ENCODE results near the gene SLC2A4RG.

The SLC2A4RG gene

DNA sequence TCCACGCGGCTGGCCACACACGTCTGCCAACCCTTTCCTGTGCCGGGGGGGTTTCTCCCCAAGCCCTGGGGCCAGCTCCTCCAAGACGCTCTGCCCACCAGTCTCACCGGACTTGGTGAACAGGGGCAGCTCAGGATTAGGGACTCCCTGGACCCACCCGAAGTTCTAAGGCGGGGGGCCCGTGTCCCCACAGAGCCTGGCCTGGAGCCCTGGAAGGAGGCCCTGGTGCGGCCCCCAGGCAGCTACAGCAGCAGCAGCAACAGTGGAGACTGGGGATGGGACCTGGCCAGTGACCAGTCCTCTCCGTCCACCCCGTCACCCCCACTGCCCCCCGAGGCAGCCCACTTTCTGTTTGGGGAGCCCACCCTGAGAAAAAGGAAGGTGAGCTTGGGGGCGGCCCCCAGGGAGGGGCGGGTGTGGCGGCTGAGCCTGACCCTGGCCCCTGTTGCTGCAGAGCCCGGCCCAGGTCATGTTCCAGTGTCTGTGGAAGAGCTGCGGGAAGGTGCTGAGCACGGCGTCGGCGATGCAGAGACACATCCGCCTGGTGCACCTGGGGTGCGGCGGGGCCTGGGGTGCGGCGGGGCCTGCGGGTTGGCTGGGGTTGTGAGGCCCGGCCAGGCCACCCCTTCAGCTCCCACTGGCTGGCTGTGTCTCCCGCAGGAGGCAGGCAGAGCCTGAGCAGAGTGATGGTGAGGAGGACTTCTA is 2.3 kb downstream of the SLC2A4RG start:
- no peak for DNase-seq

DNA sequence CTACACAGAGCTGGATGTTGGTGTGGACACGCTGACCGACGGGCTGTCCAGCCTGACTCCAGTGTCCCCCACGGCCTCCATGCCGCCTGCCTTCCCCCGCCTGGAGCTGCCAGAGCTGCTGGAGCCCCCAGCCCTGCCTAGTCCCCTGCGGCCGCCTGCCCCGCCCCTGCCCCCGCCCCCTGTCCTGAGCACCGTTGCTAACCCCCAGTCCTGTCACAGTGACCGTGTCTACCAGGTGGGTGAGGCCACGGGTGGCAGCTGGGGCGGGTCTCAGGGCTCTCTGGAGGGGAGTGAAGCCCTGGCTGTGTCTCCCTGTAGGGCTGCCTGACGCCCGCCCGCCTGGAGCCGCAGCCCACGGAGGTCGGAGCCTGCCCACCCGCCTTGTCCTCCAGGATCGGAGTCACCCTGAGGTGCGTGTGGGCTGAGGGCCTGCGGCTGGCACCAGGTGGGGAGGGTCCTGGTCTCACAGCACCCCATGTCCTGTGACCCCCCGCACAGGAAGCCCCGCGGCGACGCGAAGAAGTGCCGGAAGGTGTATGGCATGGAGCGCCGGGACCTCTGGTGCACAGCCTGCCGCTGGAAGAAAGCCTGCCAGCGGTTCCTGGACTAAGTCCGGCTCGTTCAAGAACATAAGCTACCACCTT is 2.9 kb downstream of the SLC2A4RG start:
- DNase-seq: no peak

DNA sequence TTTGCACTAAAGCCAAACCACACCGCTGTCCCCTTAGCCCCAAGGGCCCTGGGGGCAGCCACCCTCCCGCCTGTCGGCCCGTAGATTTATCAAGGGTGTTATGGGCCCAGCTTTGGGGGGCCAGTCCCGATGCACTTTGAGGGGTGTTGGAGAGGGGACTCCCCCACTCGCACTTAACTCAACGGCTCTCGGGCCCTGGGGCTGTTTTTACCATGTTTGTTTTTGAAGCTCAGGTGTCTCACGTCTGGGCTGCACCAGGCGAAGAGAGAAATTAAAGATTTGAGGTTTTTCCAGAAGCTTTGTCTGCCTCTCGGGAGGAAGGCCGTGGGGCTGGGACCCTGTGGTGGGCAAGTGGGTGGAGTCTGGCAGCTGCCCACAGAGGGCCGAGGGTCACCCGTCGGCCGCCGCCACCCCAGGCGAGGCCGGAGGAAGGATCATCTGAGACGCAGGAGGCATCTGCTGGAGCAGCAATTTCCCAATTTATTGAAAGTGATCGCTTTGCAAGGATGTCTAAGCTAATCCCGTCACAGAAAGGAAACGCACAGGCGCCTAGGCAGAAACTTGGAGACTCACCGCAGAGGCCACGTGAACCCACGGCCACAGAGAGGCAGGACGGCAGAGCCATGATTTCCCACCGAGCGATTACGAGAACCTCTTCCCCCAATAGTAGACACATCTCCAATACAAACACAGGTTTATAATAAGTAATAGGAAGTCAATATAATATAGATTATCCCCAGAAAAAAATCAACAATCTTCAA is 3.8 kb downstream of the SLC2A4RG start:
- no peak for DNase-seq

DNA sequence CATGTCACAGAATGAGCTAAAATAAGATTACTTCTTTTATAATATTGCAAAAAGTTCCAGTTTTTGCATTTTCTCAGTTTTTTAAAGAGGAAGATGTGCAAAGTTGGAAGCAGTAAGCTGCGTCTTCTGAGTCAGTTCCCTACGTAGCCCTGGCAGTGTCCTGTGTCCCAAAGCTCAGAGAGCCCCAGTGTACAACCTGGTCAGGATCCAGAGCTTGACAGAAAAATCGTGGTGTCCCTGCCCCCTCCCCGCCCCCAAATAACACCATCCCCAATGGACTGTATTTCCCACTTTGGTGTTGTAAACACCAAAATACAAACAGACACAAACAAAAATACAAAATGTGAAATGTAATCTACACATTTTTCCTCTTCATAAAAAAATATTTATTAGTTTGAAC is 4.6 kb downstream of the SLC2A4RG start:
- DNase-seq: no peak

DNA sequence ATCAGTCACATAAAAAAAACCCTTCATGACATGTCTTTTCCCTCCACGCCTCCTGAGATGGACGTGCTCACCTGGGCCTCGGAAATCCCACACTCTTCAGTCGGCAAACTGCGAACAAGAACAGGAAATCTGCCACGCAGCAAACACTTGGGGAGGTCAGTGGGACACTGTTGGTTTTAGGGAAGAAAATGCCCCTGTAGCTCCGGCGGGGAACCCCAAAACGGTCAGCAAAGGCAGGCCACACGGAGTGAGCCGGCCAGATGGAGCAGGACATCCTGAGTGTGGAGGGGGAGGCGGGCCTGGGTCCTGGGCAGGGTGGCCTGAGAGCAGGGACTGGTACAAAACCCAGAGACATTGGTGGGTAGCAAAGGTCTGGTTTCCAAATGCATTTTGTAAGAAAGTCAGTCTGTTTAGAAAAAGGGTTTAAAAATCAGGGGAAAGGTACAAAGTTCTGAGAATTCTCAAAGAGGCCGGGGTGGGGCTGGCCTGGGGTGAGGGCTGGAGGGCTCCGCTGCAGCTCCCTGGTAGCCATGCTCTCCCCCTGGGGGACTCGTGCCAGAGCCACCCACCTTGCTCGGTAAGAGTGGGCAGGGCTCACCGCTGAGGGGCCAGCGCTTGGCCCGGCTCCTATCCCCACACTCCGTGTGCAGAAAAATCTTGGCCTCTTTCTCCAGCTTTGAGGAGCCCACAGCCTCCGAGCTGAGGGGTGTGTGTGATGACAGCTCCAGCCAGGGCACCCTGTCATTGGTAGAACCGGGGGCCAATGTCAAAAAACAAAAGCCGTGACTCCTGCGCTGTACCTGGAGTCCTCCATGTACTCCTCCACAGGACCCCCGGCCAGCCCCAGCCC is 5.2 kb downstream of the SLC2A4RG start:
- DNase-seq: no peak

DNA sequence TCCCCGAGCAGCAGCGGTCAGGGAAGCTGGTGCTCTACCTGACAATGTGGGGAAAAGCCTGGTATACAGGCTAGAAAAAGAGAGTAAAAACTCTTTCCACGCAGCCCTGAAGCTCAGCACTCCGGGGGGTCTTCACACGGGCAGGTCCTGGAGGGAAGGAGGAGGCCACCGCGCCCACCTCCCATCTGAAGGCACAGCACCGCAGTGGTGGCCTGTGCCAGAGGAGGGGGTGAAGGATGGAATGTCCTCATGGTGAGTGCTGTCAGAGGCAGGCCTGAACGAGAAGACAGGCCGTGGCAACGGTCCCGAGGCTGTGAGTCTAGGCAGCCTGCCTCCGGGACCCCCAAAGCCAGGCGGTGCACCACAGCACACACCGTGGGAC is 5.8 kb downstream of the SLC2A4RG start:
- no peak for DNase-seq

DNA sequence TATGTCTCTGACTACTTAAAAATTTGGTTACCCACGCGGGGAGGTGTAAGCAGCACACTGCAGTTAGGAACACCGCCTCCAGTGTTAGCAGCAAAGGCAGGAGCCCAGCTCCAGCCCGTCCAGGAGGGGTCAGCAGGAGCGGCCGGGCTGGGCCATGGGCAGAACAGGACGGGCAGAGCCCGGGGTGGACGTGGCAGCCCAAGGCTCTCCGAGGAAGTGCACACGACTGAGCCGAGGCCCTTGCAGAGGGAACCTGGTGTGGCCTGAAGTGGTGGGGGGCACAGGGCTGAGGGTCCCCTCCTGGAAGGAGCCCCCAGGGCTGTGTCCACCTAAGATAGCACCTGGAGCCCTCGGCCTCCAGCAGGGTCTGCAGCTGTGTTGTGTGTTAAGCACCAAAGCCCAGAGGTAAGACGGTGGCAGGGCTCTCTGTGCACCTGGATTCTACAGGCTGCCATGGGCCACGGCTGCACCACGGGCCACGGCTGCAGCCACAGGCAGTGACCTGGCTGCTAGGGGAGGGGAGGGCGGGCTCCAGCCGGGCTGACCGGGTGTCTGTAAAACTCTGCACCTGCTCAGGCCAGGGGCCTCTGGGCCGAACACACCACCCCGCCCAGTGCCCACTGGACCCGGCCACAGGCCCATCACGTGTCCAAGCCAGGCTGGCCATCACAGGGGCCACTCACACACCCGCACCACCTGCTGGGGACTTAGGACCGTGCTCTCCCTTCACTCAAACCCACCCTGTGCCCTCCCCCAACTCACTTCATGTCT is 6.6 kb downstream of the SLC2A4RG start:
- no peak for DNase-seq

DNA sequence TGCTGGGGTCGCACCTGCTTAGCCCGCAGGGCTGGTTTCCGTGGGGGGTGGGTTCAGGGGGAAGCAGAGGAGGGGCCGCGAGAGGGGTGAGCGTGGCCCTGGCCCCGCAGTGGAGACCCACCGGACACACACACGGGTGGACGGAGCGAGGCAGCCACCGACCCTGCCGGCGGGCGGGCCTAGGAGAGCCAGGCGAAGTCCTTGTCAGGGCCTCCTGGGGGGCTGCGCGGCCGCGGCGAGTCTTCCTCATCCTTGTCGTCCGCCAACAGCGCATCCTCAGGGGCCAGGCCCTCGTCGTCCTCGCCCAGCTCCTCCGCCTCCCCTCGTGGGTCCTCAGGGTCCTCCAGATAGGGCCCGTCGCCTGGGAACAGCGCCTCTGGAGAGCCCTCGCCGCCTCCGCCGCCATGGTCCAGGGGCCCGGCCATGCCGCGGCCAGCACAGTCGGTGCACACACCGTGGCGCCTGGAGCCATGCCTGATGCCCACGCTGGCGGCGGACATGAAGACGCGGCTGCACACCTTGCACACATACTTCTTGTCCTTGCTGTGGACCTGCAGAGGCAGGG is 7.3 kb downstream of the SLC2A4RG start:
- DNase-seq: no peak

DNA sequence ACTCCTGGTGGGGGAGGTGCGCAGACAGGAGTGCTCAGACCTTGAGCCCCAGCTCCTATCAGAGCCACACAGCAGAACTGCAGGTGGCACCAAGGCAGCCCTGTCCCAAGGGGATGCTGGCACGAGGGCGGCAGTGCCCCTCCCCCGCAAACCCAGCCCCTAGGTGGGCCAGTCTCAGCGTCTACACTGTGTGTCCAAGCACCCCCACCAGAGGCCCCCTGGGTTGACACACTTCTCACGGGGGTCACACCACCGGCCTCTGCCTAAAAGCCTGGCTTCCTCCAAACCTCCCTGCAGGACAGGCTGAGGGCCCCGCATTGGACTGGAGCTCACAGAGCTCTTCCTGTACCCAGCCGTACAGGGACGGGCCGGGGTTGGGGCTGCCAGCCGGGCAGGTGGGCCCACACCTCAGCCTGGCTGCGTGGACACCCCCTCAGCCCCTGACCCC is 8.1 kb downstream of the SLC2A4RG start:
- DNase-seq: no peak

DNA sequence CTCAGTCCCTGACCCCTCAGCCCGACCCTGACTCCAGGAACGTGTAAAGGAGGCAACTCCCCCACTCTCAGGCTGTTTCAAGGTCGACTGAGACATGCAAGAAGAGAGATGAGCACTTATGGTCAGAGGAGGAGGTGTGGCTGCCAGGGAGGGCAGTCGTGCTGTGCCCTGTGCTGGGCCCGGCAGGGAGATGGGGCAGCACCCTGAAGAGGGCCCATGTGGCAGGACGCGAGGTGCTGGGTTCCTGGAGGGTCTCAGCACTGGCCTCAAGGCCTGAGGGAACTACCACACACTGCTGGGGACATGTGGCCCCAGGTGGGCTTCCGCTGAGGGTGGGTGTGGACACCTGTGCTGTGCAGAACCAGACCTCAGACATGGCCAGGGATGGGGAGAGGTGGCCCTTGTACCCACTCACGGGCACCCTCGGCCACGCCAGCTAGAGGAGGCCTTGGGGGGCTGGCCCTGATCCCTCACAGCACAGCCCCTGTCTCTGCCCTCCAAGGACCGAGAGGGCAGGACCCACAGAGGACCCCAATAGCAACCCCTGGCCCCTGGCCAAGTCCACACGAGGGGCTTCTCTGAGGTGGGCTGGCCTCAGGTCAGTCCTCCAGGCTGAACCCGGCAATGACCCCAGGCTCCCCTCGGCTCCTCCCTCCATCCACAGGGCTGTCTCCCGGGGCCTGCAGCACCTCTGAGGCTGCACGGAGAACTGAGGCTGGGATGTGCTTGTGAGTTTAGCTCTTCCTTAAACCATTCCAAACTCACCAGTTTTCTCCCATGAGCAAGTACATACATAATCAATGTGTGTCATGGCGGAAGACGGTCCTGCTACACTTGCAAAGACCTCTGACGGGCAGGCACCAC is 8.7 kb downstream of the SLC2A4RG start:
- DNase-seq: no peak

DNA sequence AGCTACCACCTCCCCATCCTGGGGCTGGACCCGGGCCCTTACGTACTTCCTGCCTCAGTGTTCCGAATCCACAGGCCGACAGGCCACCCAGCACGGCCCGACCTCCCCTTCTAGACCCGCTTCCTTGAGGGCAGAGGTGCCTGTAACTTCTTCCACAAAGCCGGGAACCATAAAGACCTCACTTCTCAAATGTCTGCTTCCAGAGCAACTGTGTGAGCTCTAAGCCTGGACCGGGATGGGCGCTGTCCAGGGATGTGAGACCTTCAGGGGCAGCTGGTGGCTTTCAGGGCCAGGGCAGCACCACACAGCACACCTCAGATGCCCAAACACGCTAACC is 9.3 kb downstream of the SLC2A4RG start:
- DNase-seq: no peak

DNA sequence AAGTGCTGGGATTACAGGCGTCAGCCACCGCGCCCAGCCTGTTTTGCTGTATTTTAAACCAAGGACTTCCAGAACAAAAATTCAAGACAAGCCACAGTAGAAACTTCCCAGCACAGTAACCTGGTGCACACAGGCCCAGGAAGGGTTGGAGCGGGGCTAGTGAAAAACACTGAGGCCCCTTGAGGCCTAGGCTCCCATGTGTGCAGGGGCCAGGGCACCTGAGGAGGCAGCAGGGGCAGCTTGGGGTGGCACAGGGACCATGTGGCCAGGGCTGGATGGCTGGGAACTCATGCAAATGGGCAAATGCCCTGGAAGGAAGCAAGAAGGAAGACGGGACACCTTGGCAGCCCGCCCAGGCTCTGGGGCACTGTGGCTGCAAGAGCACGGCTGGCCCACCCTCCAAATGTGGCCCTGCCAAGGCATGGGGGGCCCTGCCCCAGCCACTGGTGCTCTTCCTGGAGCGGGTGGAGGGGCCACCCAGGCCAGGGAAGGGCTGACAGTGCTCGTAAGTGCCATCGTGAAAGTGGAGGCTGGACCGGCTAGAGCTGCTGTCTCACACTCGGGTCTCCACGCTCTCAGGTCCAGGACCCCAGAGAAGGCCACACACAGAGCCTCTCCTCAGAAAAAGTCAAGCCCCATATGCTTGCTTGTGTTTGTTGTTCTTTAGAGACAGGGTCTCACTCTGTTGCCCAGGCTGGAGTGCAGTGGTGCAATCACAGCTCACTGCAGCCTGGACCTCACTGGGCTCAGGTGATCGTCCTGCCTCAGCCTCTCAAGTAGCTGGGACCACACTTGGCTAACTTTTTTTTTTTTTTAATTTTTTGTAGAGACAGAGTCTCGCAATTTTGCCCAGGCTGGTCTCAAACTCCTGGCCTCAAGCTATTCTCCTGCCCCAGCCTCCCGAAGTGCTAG is 10.3 kb downstream of the SLC2A4RG start:
- DNase-seq: no peak

DNA sequence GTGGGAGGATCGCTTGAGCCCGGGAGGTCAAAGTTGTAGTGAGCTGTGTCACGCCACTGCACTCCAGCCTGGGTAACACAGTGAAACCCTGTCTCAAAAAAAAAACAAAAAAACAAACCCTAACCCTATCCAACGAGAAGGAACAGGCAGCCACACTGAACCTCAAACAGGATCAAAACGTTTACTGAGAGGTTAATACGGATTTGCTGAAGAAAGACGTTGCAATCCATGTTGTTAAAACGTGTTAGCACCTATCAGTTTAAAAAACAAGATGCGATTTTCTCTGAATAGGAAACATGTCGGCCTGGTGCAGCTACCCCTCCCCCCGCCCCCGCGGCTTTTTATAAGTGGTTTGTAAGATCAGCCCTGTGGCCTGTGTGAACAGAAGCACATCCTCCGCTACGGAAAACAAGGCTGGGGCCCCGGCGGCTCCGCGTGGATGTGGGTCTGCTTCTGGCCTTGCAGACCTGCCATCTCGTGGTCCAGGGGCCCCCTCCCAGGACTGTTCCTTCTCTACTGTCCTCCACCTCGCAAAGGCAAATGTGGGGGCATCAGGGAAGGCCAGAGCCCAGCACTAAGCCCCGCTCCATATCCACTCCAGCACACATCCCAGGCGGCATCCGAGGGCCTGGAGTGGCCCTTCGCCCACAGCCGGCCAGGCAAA is 11.4 kb downstream of the SLC2A4RG start:
- DNase-seq: peak; percentile 74

DNA sequence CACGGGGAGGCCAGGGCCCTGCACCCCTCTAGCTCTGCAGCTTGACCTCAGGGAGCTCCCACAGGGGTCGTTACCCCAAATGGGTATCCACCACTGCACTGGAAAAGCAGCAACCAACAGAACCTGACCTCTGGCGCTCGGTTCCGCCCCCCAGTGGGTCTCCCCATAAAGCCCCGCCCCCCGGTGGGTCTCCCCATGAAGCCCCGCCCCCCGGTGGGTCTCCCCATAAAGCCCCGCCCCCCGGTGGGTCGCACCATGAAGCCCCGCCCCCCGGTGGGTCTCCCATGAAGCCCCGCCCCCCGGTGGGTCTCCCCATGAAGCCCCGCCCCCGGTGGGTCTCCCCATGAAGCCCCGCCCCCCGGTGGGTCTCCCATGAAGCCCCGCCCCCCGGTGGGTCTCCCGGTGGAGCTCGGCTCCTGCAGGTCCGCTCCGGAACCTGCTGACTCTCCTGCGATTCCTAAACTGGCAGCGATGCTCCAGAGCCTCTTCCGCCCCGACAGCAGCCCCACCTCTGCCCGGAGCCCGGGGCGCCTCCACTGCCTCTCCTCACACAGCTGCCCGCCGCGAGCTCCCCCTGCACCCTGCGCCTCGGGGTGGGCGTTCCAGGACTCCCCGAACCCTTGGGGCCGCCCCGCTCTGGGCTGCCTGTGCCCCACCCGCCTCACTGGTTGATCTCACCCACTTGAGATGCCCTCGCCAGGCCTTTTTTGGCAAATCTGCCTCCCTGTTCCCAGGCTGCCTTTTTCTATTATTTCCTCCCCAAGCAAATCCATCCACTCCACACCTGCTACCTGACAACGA is 12.1 kb downstream of the SLC2A4RG start:
- DNase-seq: no peak

DNA sequence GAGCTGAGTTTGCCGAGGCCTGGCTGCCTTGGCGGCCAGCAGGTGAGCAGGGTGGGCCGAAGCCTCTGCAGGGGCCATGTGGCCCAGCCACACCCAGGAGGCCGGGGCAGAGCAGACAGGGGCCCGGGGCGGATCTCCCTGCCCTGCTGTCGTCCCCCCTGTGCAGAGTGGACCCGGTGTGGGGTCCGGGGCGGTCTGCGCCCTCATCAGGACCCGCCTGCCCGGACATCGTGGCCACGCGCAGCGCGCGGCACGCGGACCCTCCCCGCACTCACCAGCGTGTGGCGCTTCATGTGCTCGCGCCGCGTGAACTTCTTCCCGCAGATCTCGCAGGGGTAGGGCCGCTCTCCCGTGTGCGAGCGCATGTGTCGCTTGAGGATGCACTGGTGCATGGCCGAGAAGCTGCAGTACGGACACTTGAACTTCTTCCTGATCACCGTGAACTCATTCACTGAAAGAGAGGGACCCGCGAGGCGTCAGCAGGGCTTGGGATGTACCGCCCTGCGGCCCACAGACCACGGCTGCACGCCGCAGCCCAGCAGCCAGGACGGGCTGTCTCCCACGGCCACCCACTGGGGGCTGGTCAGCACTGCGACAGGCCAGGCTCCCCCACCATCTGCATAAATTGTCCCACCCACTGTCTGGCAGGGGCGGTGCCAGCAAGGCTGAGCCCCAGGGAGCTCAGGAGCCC is 13.0 kb downstream of the SLC2A4RG start:
- no peak for DNase-seq

DNA sequence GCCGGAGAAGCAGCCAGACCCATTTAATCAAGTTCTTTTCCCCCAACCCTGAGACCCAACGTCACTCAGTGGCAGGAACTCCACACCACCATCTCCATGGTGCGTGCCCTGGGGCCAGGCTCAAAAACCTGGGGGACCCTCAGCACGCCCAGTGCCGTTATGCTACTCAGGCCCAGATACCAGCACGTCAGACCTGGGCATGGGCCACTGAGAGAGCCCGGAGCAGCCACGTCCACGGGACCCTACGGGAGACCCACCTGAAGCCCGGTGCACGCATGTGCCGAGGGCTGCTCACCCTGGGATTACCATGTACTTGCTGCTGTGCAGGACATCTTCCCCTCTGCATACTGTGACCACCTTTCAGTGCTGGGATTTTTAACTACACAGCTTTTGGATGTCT is 13.8 kb downstream of the SLC2A4RG start:
- DNase-seq: no peak

DNA sequence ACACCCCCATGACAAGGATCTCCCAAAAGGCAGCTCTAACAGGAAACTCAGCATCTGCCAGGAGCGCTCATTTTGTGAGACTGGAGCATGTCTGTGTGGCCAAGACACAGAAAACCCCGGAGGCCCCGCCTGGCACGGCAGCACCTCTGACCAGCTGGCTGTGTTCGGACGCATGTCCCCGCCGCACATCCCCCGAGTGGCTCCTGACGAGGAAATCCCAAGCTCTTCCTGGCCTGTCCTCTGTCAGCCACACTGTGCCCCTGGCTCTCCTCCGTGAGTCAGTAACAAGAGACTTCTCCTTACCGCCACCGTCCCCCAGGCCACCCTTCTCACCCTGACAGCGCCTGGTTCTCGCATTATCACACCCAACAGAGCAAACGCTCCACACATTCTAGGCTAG is 14.4 kb downstream of the SLC2A4RG start:
- DNase-seq: no peak

Measured in activated gamma-delta T cell treated with Interleukin-2 at 50 U/mL for 16 hours (primary cell).